Mesenchymal stem cell (in vitro differentiated cells and primary cell): ENCODE measurements around the gene SYCP2L.
A peak's percentile ranks its signal among the peaks of the same experiment; 100 is the strongest.

Source experiments
- DNase-seq: peaks from one replicate; pipeline ENCODE4 v3.0.0-alpha.2; 2013
- H2AFZ ChIP-seq: one replicate; pipeline ENCODE4 v1.6.1; 2013; ENCODE audit warnings: low read depth, mild to moderate bottlenecking, control low read depth, inconsistent platforms, low read length, moderate library complexity
- H2AK5ac ChIP-seq: 2 replicates; pipeline ENCODE4 v1.6.1; 2013; ENCODE audit warnings: low read length, moderate library complexity, mild to moderate bottlenecking, inconsistent platforms; ENCODE audit not compliant: severe bottlenecking
- H2BK120ac ChIP-seq: one replicate; pipeline ENCODE4 v1.6.1; 2013; ENCODE audit warnings: low read depth, mild to moderate bottlenecking, inconsistent platforms, low read length, moderate library complexity
- H2BK12ac ChIP-seq, 2 experiments: one replicate each; pipeline ENCODE4 v1.6.1; 2013; ENCODE audit warnings: inconsistent platforms in 2 of 2, low read length in 2 of 2, mild to moderate bottlenecking in 2 of 2, moderate library complexity in 2 of 2, control low read depth in 1 of 2
- H2BK15ac ChIP-seq: one replicate; pipeline ENCODE4 v1.6.1; 2013; ENCODE audit warnings: mild to moderate bottlenecking, low read depth, inconsistent platforms; ENCODE audit not compliant: poor library complexity, severe bottlenecking
- H2BK5ac ChIP-seq: 2 replicates; pipeline ENCODE4 v1.6.1; 2013; ENCODE audit warnings: low read depth, mild to moderate bottlenecking, low read length, control low read depth, inconsistent platforms; ENCODE audit not compliant: poor library complexity, severe bottlenecking
- H3K14ac ChIP-seq, 2 experiments: one replicate each; pipeline ENCODE4 v1.6.1; 2013; ENCODE audit warnings: inconsistent platforms in 2 of 2, low read length in 2 of 2, control low read depth in 1 of 2, mild to moderate bottlenecking in 1 of 2, moderate library complexity in 1 of 2
- H3K18ac ChIP-seq, 2 experiments: one replicate each; pipeline ENCODE4 v1.6.1; 2013; ENCODE audit warnings: inconsistent platforms in 2 of 2, low read length in 2 of 2, control low read depth in 1 of 2, low read depth in 1 of 2, mild to moderate bottlenecking in 1 of 2
- H3K23ac ChIP-seq, 2 experiments: one replicate each; pipeline ENCODE4 v1.6.1; 2013; ENCODE audit warnings: inconsistent platforms in 2 of 2, low read length in 2 of 2, mild to moderate bottlenecking in 2 of 2, moderate library complexity in 2 of 2, control low read depth in 1 of 2
- H3K27ac ChIP-seq: 2 replicates; pipeline ENCODE4 v1.5.1; 2013; ENCODE audit warnings: mild to moderate bottlenecking, moderate library complexity, low read length, control low read depth, inconsistent platforms; ENCODE audit not compliant: poor library complexity, severe bottlenecking
- H3K27me3 ChIP-seq, 2 experiments: 2 replicates each; pipeline versions ENCODE4 v1.6.1 to v1.7.0; 2013; ENCODE audit warnings: low read length in 2 of 2, mild to moderate bottlenecking in 2 of 2, moderate library complexity in 2 of 2, control low read depth in 1 of 2, inconsistent platforms in 1 of 2; ENCODE audit not compliant: control insufficient read depth in 1 of 2, insufficient read depth in 1 of 2
- H3K36me3 ChIP-seq, 2 experiments: 2 replicates each; pipeline versions ENCODE4 v1.6.1 to v1.7.0; 2013; ENCODE audit warnings: low read length in 2 of 2, control low read depth in 1 of 2, inconsistent platforms in 1 of 2, low read depth in 1 of 2, mild to moderate bottlenecking in 1 of 2; ENCODE audit not compliant: insufficient read depth in 2 of 2, control insufficient read depth in 1 of 2
- H3K4ac ChIP-seq, 2 experiments: one replicate each; pipeline ENCODE4 v1.6.1; 2013; ENCODE audit warnings: inconsistent platforms in 2 of 2, low read length in 2 of 2, mild to moderate bottlenecking in 2 of 2, moderate library complexity in 2 of 2, control low read depth in 1 of 2, low read depth in 1 of 2
- H3K4me1 ChIP-seq: 2 replicates; pipeline ENCODE4 v1.6.1; 2013; ENCODE audit warnings: low read depth, low read length, control low read depth; ENCODE audit not compliant: control insufficient read depth, insufficient read depth
- H3K4me2 ChIP-seq: 2 replicates; pipeline ENCODE4 v1.6.1; 2013; ENCODE audit warnings: low read length, mild to moderate bottlenecking, inconsistent platforms; ENCODE audit not compliant: poor library complexity, severe bottlenecking
- H3K4me3 ChIP-seq, 2 experiments: 2 replicates each; pipeline versions ENCODE4 v1.5.1 to v1.7.0; 2013; ENCODE audit warnings: low read length in 2 of 2, mild to moderate bottlenecking in 2 of 2, control low read depth in 1 of 2, low read depth in 1 of 2; ENCODE audit not compliant: insufficient read depth in 1 of 2
- H3K79me1 ChIP-seq: replicated peaks from 2 replicates; pipeline ENCODE4 v1.6.1; 2013; ENCODE audit warnings: mild to moderate bottlenecking, control low read depth, low read length, inconsistent platforms; ENCODE audit not compliant: poor library complexity, severe bottlenecking
- H3K9ac ChIP-seq: 2 replicates; pipeline ENCODE4 v1.7.0; 2013; ENCODE audit warnings: mild to moderate bottlenecking, low read length, moderate library complexity
- H3K9me3 ChIP-seq: 2 replicates; pipeline ENCODE4 v1.7.0; 2013; ENCODE audit warnings: mild to moderate bottlenecking, low read length; ENCODE audit not compliant: control insufficient read depth
- H4K8ac ChIP-seq: one replicate; pipeline ENCODE4 v1.6.1; 2013; ENCODE audit warnings: inconsistent platforms, mild to moderate bottlenecking, low read length, moderate library complexity
- H4K91ac ChIP-seq: one replicate; pipeline ENCODE4 v1.6.1; 2013; ENCODE audit warnings: mild to moderate bottlenecking, low read length, inconsistent platforms
- WGBS: methylation state at CpG from one replicate; pipeline ENCODE4 v1.1.7; 2013; ENCODE audit warnings: mixed read lengths; 5-methylcytosine and 5-hydroxymethylcytosine counted together

The SYCP2L gene

DNA sequence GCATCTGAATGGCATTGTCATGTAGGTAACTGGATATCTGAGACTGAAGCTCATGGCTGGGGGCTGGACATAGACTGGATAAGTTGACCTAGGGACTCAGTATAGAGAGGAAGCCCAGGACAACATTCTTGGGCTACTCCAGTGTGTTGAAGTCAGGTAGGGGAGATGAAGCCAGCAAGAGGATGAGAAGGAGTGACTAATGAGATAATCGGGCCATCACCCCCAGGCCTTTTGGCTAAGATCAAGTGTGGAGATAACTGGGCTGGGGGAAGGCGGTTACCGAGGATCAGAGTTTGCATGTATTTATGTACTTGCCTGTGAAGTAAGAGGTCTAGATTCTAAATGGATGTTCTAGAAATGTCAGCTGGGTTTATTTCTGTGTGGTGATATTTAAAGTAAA is 83.9 kb downstream of the SYCP2L start:
- H3K79me1 ChIP-seq: no peaks in the 10 kb centered on the region
- H2BK12ac ChIP-seq: no peak overlapping the region
- no peaks in the 10 kb centered on the region for H3K4me1 ChIP-seq
- no peak overlapping the region for H2AFZ ChIP-seq
- no peaks in the 10 kb centered on the region for H3K36me3 ChIP-seq
- H4K8ac ChIP-seq: no peak overlapping the region
- no peak overlapping the region for H3K4ac ChIP-seq
- no peak overlapping the region for H3K4me2 ChIP-seq
- WGBS: 91% methylated on average over 3 of the region's 3 CpGs
- H2BK120ac ChIP-seq: no peak overlapping the region
- H3K18ac ChIP-seq: no peak overlapping the region
- no peak overlapping the region for H3K23ac ChIP-seq
- H2AK5ac ChIP-seq: no peak overlapping the region
- no peak overlapping the region for H3K27ac ChIP-seq
- no peak overlapping the region for H3K14ac ChIP-seq
- no peak for DNase-seq
- H3K4me3 ChIP-seq: no peak overlapping the region
- H4K91ac ChIP-seq: no peak overlapping the region
- H3K9ac ChIP-seq: no peak overlapping the region
- H2BK15ac ChIP-seq: no peak overlapping the region
- H3K27me3 ChIP-seq: no peaks in the 10 kb centered on the region
- peaks cover 28% of the 10 kb centered on the region for H3K9me3 ChIP-seq
- H2BK5ac ChIP-seq: no peak overlapping the region

DNA sequence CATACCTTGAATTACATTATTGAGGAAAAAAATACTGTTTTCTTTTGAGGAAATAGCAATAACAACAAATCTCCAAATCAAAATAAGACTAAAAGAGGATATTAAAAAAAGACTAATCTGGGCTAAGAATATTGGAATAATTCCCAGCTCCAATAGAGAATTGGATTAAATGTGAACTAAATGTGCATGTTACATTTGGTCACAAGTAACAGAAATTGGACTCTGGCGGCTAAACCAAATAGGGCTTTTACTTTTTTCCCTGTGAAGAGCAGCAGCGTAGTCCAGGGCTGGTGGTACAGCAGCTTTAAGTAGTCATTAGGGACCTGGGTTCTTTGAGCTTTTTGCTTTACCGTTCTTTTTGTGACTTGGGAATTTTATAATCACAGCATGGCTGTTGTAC is 85.3 kb downstream of the SYCP2L start:
- Histone ChIP-seq H3K4me3 (no peak overlapping the region), H4K91ac (no peak overlapping the region), H3K18ac (no peak overlapping the region), H3K27ac (no peak overlapping the region), H3K9ac (no peak overlapping the region), H2AK5ac (no peak overlapping the region), H4K8ac (no peak overlapping the region), H3K14ac (no peak overlapping the region), H3K23ac (no peak overlapping the region), H3K4me1 (no peaks in the 10 kb centered on the region), H3K27me3 (no peaks in the 10 kb centered on the region), H3K4me2 (no peak overlapping the region), H3K4ac (no peak overlapping the region), H3K79me1 (no peaks in the 10 kb centered on the region), H2BK15ac (no peak overlapping the region), H2BK120ac (no peak overlapping the region), H3K9me3 (peaks cover 14% of the 10 kb centered on the region), H2BK5ac (no peak overlapping the region), H2AFZ (no peak overlapping the region), H3K36me3 (no peaks in the 10 kb centered on the region), H2BK12ac (no peak overlapping the region)
- no peak for DNase-seq
- 100% methylated on average over 3 of the region's 3 CpGs for WGBS

DNA sequence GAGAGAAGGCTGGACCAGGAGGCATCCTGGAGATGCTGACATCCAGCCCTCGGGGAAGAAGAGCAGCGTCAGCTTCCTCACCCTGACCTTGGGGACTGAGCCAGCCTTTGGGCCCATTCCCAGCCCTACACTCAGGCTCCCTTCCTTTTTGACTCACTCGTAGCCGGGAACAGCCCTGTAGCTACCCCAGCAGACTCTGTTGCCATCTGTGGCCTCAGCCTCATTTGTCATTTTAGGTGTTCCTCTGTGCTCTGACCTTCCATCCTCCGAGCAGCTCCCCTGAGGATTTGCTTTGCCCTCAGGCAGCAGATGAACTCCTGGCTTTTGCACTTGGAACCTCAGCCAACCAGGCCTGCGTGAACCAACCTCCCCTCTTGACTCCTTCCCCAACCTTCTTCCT is 89.7 kb downstream of the SYCP2L start:
- Histone ChIP-seq H3K18ac (no peak overlapping the region), H3K4me1 (no peaks in the 10 kb centered on the region), H2BK5ac (no peak overlapping the region), H2BK120ac (no peak overlapping the region), H3K27ac (no peak overlapping the region), H3K4me3 (no peak overlapping the region), H2BK15ac (no peak overlapping the region), H4K91ac (no peak overlapping the region), H2BK12ac (no peak overlapping the region), H4K8ac (no peak overlapping the region), H3K79me1 (no peaks in the 10 kb centered on the region), H3K9me3 (no peaks in the 10 kb centered on the region), H3K36me3 (no peaks in the 10 kb centered on the region), H2AFZ (no peak overlapping the region), H3K27me3 (no peaks in the 10 kb centered on the region), H3K9ac (no peak overlapping the region), H3K4me2 (no peak overlapping the region), H2AK5ac (no peak overlapping the region), H3K14ac (peak overlapping the region in 1 of 2 experiments; percentile 53), H3K4ac (no peak overlapping the region), H3K23ac (no peak overlapping the region)
- 64% methylated on average over 5 of the region's 6 CpGs for WGBS
- no peak for DNase-seq

DNA sequence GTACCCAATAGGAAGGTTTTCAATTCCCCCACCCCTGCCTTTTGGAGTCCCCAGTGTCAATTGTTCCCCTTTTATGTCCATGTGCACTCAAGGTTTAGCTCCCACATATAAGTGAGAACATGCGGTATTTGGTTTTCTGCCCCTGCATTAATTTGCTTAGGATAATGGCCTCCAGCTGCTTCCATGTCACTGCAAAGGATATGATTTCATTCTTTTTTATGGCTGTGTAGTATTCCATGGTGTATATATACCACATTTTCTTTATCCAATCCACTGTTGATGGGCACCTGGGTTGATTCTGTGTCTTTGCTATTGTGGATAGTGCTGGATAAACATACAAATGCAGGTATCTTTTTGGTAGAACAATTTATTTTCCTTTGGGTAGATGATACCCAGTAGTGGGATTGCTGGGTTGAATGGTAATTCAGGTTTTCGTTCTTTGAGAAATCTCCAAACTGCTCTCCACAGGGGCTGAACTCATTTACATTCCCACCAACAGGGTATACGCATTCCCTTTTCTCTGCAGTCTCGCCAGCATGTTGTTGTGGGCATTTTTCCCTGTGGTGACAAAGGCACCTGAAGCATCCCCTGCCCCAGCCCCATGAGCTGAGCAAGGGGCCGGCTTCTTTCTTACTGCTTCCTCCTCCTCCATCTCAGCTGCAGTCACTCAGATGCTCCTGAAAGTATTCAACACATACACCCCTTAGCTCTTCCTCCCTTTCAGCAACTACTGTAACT is 90.5 kb downstream of the SYCP2L start:
- Histone ChIP-seq H2BK120ac (no peak overlapping the region), H2BK5ac (no peak overlapping the region), H2BK15ac (no peak overlapping the region), H3K4me2 (no peak overlapping the region), H3K79me1 (no peaks in the 10 kb centered on the region), H2AFZ (no peak overlapping the region), H3K14ac (no peak overlapping the region), H3K9me3 (no peaks in the 10 kb centered on the region), H3K9ac (no peak overlapping the region), H3K23ac (no peak overlapping the region), H2AK5ac (no peak overlapping the region), H3K27me3 (no peaks in the 10 kb centered on the region), H3K36me3 (no peaks in the 10 kb centered on the region), H4K8ac (peak overlapping the region; percentile 39), H3K18ac (no peak overlapping the region), H3K27ac (no peak overlapping the region), H2BK12ac (no peak overlapping the region), H4K91ac (no peak overlapping the region), H3K4me1 (no peaks in the 10 kb centered on the region), H3K4me3 (no peak overlapping the region), H3K4ac (no peak overlapping the region)
- WGBS: 97% methylated on average over 4 of the region's 5 CpGs
- DNase-seq: no peak
